GM21737 (cell line): ENCODE measurements around the gene TLNRD1.

ENCODE experiments used
- ATAC-seq: cut with Tn5 transposase; IDR thresholded peaks from one replicate; pipeline ENCODE4 v1.9.1; 2021; ENCODE audit warnings: mild to moderate bottlenecking, moderate library complexity; ENCODE audit not compliant: unreplicated experiment

The TLNRD1 gene

DNA sequence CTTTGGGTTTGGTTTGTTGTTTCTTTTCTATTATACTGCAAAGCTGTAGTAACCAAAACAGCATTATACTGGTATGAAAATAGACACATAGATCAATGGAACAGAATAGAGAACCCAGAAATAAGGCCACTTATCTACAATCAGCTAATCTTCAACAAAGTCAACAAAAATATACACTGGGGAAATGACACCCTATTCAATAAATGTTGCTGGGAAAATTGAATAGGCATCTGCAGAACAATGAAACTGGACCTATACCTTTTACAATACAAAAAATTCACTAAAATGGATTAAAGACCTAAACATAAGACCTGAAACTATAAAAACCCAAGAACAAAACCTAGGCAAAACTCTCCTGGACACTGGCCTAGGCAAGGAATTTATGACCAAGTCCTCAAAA lies 52.9 kb downstream of the TLNRD1 start:
- no peak for ATAC-seq

GRCh38 chr15:81054236-81054635 lies 53.5 kb downstream of the TLNRD1 start:
- ATAC-seq = no peak
